ENCODE results near the gene DTX2. TPM values are rescaled to one million over a fixed set of nuclear protein-coding genes. Genes with fewer than 3 reads are reported as not detected.
"Not testable (repeated sequence)": the region's sequence is repeated elsewhere in the genome, so short reads cannot be mapped to it uniquely, and the experiment has no call there.

Gene DTX2
- total RNA-seq, 2 experiments from 2014 or later, result 9.6 to 27.8 TPM

- H3K9me2 ChIP-seq (ENCODE audit: insufficient read depth, low read length); H3K4me3 ChIP-seq (ENCODE audit: low read depth, low read length, poor library complexity, severe bottlenecking); H4K20me1 ChIP-seq (ENCODE audit: insufficient read depth, low read length); H2AFZ ChIP-seq (ENCODE audit: low read length); DNase-seq (ENCODE audit: low spot score); H3K27ac ChIP-seq (ENCODE audit: low read depth, low read length, poor library complexity, severe bottlenecking); H3K9me3 ChIP-seq (ENCODE audit: low read length); BruUV-seq (replicated peaks); H3K4me1 ChIP-seq (ENCODE audit: insufficient read depth, low read length, poor library complexity, severe bottlenecking); POLR2A ChIA-PET; H3K79me2 ChIP-seq (ENCODE audit: insufficient read depth, low read depth, low read length); intact Hi-C loops (cut with micrococcal nuclease; ENCODE audit: unreplicated experiment); CTCF ChIA-PET (ENCODE audit: unreplicated experiment); H3K36me3 ChIP-seq (ENCODE audit: insufficient read depth, low read length); H3K4me2 ChIP-seq (ENCODE audit: low read length): not testable (repeated sequence)
These were observed 21.6 kb downstream of the DTX2 start for GRCh38 chr7:76483081-76483480.

- H4K20me1 ChIP-seq (ENCODE audit: insufficient read depth, low read length); CTCF ChIA-PET (ENCODE audit: unreplicated experiment); H3K4me2 ChIP-seq (ENCODE audit: low read length); intact Hi-C loops (cut with micrococcal nuclease; ENCODE audit: unreplicated experiment); H3K27ac ChIP-seq (ENCODE audit: low read depth, low read length, poor library complexity, severe bottlenecking); H3K4me3 ChIP-seq (ENCODE audit: low read depth, low read length, poor library complexity, severe bottlenecking); POLR2A ChIA-PET; DNase-seq (ENCODE audit: low spot score); H2AFZ ChIP-seq (ENCODE audit: low read length); H3K36me3 ChIP-seq (ENCODE audit: insufficient read depth, low read length); H3K9me3 ChIP-seq (ENCODE audit: low read length); H3K79me2 ChIP-seq (ENCODE audit: insufficient read depth, low read depth, low read length); H3K9me2 ChIP-seq (ENCODE audit: insufficient read depth, low read length); H3K4me1 ChIP-seq (ENCODE audit: insufficient read depth, low read length, poor library complexity, severe bottlenecking); BruUV-seq (replicated peaks): not testable (repeated sequence)
These were observed 22.9 kb downstream of the DTX2 start for GRCh38 chr7:76484456-76484855.

- CTCF ChIA-PET (ENCODE audit: unreplicated experiment); H3K9me2 ChIP-seq (ENCODE audit: insufficient read depth, low read length); H3K4me1 ChIP-seq (ENCODE audit: insufficient read depth, low read length, poor library complexity, severe bottlenecking); H3K4me3 ChIP-seq (ENCODE audit: low read depth, low read length, poor library complexity, severe bottlenecking); intact Hi-C loops (cut with micrococcal nuclease; ENCODE audit: unreplicated experiment); H3K27ac ChIP-seq (ENCODE audit: low read depth, low read length, poor library complexity, severe bottlenecking); H4K20me1 ChIP-seq (ENCODE audit: insufficient read depth, low read length); H3K79me2 ChIP-seq (ENCODE audit: insufficient read depth, low read depth, low read length); H3K4me2 ChIP-seq (ENCODE audit: low read length); H3K36me3 ChIP-seq (ENCODE audit: insufficient read depth, low read length); POLR2A ChIA-PET; H3K9me3 ChIP-seq (ENCODE audit: low read length); H2AFZ ChIP-seq (ENCODE audit: low read length); DNase-seq (ENCODE audit: low spot score): not testable (repeated sequence)
- BruUV-seq (replicated peaks), result TSS peak; percentile 32
These were observed 24.5 kb downstream of the DTX2 start for GRCh38 chr7:76485822-76486610.

DNA sequence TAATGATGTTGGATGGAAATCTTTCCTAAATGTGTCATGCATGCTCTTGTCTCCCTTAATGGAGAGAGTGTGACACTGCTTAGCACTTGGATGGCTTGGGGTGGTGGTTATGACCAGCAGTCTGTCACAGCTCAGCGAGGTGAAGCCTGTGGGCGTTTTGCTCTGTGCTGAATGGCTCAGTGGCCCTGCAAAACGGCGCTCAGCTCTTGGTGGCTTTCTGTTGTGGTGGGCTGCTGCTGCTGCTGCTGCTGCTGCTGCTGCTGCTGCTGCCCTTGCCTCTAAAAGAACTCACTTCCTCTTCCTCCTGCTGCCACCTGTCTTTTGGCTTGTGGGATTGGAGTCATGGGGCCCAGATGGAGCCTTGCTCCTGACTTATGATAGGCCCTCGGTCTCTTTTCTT, 25.1 kb downstream of the DTX2 start:
- POLR2A ChIA-PET; H3K27ac ChIP-seq (ENCODE audit: low read depth, low read length, poor library complexity, severe bottlenecking); intact Hi-C loops (cut with micrococcal nuclease; ENCODE audit: unreplicated experiment); H3K4me1 ChIP-seq (ENCODE audit: insufficient read depth, low read length, poor library complexity, severe bottlenecking); H3K36me3 ChIP-seq (ENCODE audit: insufficient read depth, low read length); H4K20me1 ChIP-seq (ENCODE audit: insufficient read depth, low read length); BruUV-seq (replicated peaks); H3K9me2 ChIP-seq (ENCODE audit: insufficient read depth, low read length); H3K79me2 ChIP-seq (ENCODE audit: insufficient read depth, low read depth, low read length); H3K9me3 ChIP-seq (ENCODE audit: low read length); H2AFZ ChIP-seq (ENCODE audit: low read length); CTCF ChIA-PET (ENCODE audit: unreplicated experiment); H3K4me3 ChIP-seq (ENCODE audit: low read depth, low read length, poor library complexity, severe bottlenecking); H3K4me2 ChIP-seq (ENCODE audit: low read length); DNase-seq (ENCODE audit: low spot score): not testable (repeated sequence)

- H3K79me2 ChIP-seq (ENCODE audit: insufficient read depth, low read depth, low read length); H3K36me3 ChIP-seq (ENCODE audit: insufficient read depth, low read length); H4K20me1 ChIP-seq (ENCODE audit: insufficient read depth, low read length); H3K4me2 ChIP-seq (ENCODE audit: low read length); H3K4me1 ChIP-seq (ENCODE audit: insufficient read depth, low read length, poor library complexity, severe bottlenecking); DNase-seq (ENCODE audit: low spot score); H3K27ac ChIP-seq (ENCODE audit: low read depth, low read length, poor library complexity, severe bottlenecking); H3K9me2 ChIP-seq (ENCODE audit: insufficient read depth, low read length); intact Hi-C loops (cut with micrococcal nuclease; ENCODE audit: unreplicated experiment); H3K4me3 ChIP-seq (ENCODE audit: low read depth, low read length, poor library complexity, severe bottlenecking); POLR2A ChIA-PET; H2AFZ ChIP-seq (ENCODE audit: low read length); BruUV-seq (replicated peaks); CTCF ChIA-PET (ENCODE audit: unreplicated experiment); H3K9me3 ChIP-seq (ENCODE audit: low read length): not testable (repeated sequence)
These were observed 26.5 kb downstream of the DTX2 start for GRCh38 chr7:76487969-76488368.

GRCh38 chr7:76492139-76492538, 30.6 kb downstream of the DTX2 start:
- H3K4me1 ChIP-seq (ENCODE audit: insufficient read depth, low read length, poor library complexity, severe bottlenecking); H3K27ac ChIP-seq (ENCODE audit: low read depth, low read length, poor library complexity, severe bottlenecking); H2AFZ ChIP-seq (ENCODE audit: low read length); H3K36me3 ChIP-seq (ENCODE audit: insufficient read depth, low read length); H3K4me3 ChIP-seq (ENCODE audit: low read depth, low read length, poor library complexity, severe bottlenecking); H3K9me3 ChIP-seq (ENCODE audit: low read length); DNase-seq (ENCODE audit: low spot score); H4K20me1 ChIP-seq (ENCODE audit: insufficient read depth, low read length); POLR2A ChIA-PET; H3K9me2 ChIP-seq (ENCODE audit: insufficient read depth, low read length); H3K79me2 ChIP-seq (ENCODE audit: insufficient read depth, low read depth, low read length); BruUV-seq (replicated peaks); H3K4me2 ChIP-seq (ENCODE audit: low read length); intact Hi-C loops (cut with micrococcal nuclease; ENCODE audit: unreplicated experiment); CTCF ChIA-PET (ENCODE audit: unreplicated experiment): not testable (repeated sequence)

GRCh38 chr7:76495717-76496116, 34.2 kb downstream of the DTX2 start:
- H3K9me2 ChIP-seq (ENCODE audit: insufficient read depth, low read length); intact Hi-C loops (cut with micrococcal nuclease; ENCODE audit: unreplicated experiment); H3K79me2 ChIP-seq (ENCODE audit: insufficient read depth, low read depth, low read length); H3K9me3 ChIP-seq (ENCODE audit: low read length); POLR2A ChIA-PET; DNase-seq (ENCODE audit: low spot score); H3K36me3 ChIP-seq (ENCODE audit: insufficient read depth, low read length); H3K4me3 ChIP-seq (ENCODE audit: low read depth, low read length, poor library complexity, severe bottlenecking); CTCF ChIA-PET (ENCODE audit: unreplicated experiment); BruUV-seq (replicated peaks); H3K4me2 ChIP-seq (ENCODE audit: low read length); H3K4me1 ChIP-seq (ENCODE audit: insufficient read depth, low read length, poor library complexity, severe bottlenecking); H2AFZ ChIP-seq (ENCODE audit: low read length); H3K27ac ChIP-seq (ENCODE audit: low read depth, low read length, poor library complexity, severe bottlenecking); H4K20me1 ChIP-seq (ENCODE audit: insufficient read depth, low read length): not testable (repeated sequence)

Measured in OCI-LY7 (cell line).